ENCODE data around the gene INO80B. TPM values are rescaled to one million over a fixed set of nuclear protein-coding genes. Genes with fewer than 3 reads are reported as not detected.

The INO80B gene
- total and polyA plus RNA-seq, 2 of the 8 experiments (the other 6 are each of a cell fraction or from before 2014, with no cell fraction given): 3.9 to 18.5 TPM

- POLR2A ChIA-PET (ENCODE audit: partially characterized antibody): interaction anchor here (0.9 to 1.6 kb wide), 2 partner anchors 10 to 42 kb away, joined by 3 read pairs; no protein-coding TSS in a partner anchor
- Histone ChIP-seq H2BK15ac (ENCODE audit: low read length) (no peak overlapping the region), H2BK120ac (replicated peaks; ENCODE audit: low read depth, low read length) (no peak overlapping the region), H3K4me1 (replicated peaks in 1 of 4; ENCODE audit: control insufficient read depth in 3 of 4, insufficient read depth in 4 of 4, low read length in 3 of 4) (peaks cover 0 to 14% (median 2%) of the 10 kb centered on the region in 4 experiments; a peak in 4 of 7 replicates), H2BK5ac (ENCODE audit: low read depth, low read length) (no peak overlapping the region), H3K79me1 (ENCODE audit: low read depth, low read length) (no peaks in the 10 kb centered on the region), H3K36me3 (ENCODE audit: control insufficient read depth in 2 of 4, insufficient read depth in 4 of 4, low read length in 3 of 4) (no peaks in the 10 kb centered on the region), H3K4ac (replicated peaks; ENCODE audit: insufficient read length, low read depth, low read length) (no peak overlapping the region), H3K56ac (replicated peaks; ENCODE audit: insufficient read length, low read depth, low read length) (no peak overlapping the region), H4K8ac (ENCODE audit: extremely low read depth, insufficient read depth, low read length) (no peak overlapping the region), H3K27me3 (replicated peaks in 1 of 4; ENCODE audit: control insufficient read depth in 3 of 4, extremely low read depth in 1 of 4, insufficient read depth in 3 of 4, low read length in 3 of 4) (no peaks in the 10 kb centered on the region), H3K4me2 (ENCODE audit: insufficient read depth in 1 of 2, low read depth in 2 of 2, low read length in 2 of 2) (no peak overlapping the region), H2BK20ac (ENCODE audit: low read length) (no peak overlapping the region), H3K79me2 (ENCODE audit: control insufficient read depth in 1 of 2, insufficient read depth in 2 of 2, low read length in 2 of 2) (no peaks in the 10 kb centered on the region), H3K9me3 (ENCODE audit: insufficient read depth in 2 of 2, low read depth in 1 of 2, low read length in 1 of 2) (no peaks in the 10 kb centered on the region), H3K9ac (replicated peaks in 1 of 4; ENCODE audit: extremely low read depth in 1 of 4, low read depth in 3 of 4, low read length in 3 of 4) (no peak overlapping the region), H3K14ac (ENCODE audit: insufficient read length) (no peak overlapping the region), H3K23me2 (ENCODE audit: low read depth, low read length) (peaks cover 9% of the 10 kb centered on the region), H4K20me1 (replicated peaks in 1 of 2; ENCODE audit: control insufficient read depth in 1 of 2, insufficient read depth in 2 of 2, low read length in 2 of 2) (no peaks in the 10 kb centered on the region), H4K5ac (ENCODE audit: insufficient read length, low read depth, low read length) (no peak overlapping the region), H2AFZ (ENCODE audit: low read length) (no peak overlapping the region), H3K4me3 (ENCODE audit: extremely low read depth in 1 of 4, insufficient read depth in 2 of 4, low read depth in 3 of 4, low read length in 4 of 4) (no peak overlapping the region), H2AK5ac (ENCODE audit: low read depth, low read length) (no peak overlapping the region), H3K18ac (ENCODE audit: extremely low read depth, low read length) (no peak overlapping the region; the same call in 1 of the 2 replicates), H3K27ac (ENCODE audit: low read depth, low read length) (no peak overlapping the region), H2BK12ac (ENCODE audit: low read depth, low read length) (no peak overlapping the region), H3K23ac (ENCODE audit: insufficient read length) (no peak overlapping the region), H4K91ac (replicated peaks; ENCODE audit: insufficient read length, low read length) (no peak overlapping the region)
- CTCF ChIA-PET (ENCODE audit: partially characterized antibody): no interaction called here
- TF ChIP-seq CREB1 (IDR thresholded peaks at IDR 0.05) (no peak), SAP30 (IDR thresholded peaks at IDR 0.05; ENCODE audit: insufficient read depth, insufficient replicate concordance, low read length) (no peak), SIRT6 (IDR thresholded peaks at IDR 0.05; ENCODE audit: low read length) (no peak), POLR2AphosphoS5 (IDR thresholded peaks at IDR 0.05; ENCODE audit: low read depth, low read length) (no peak), GABPA (IDR thresholded peaks at IDR 0.05; ENCODE audit: borderline replicate concordance, insufficient read depth, low read length) (no peak), KDM5A (IDR thresholded peaks at IDR 0.05; ENCODE audit: low read length) (no peak), BACH1 (IDR thresholded peaks at IDR 0.05; ENCODE audit: low read length) (no peak), HDAC6 (IDR thresholded peaks at IDR 0.05; ENCODE audit: low read depth, low read length) (no peak)
- FAIRE-seq (no peak), DNase-seq (ENCODE audit: low read depth in 1 of 2, low spot score in 2 of 2) (no peak)
- WGBS, 2 experiments (ENCODE audit: extremely low coverage in 1 of 2, insufficient coverage in 1 of 2, insufficient read length in 1 of 2, insufficient replicate concordance in 2 of 2, low coverage in 1 of 2, low lambda C conversion rate in 2 of 2, missing lambda C conversion rate in 1 of 2): 61% methylated on average over 3 of the region's 3 CpGs; no CpG with 5 or more reads in 1 of the 2 experiments
Observed at GRCh38 chr2:74417197-74417596, 37.7 kb upstream of the INO80B start.
